Measurements from ENCODE around the gene MITD1. TPM values are rescaled to one million over a fixed set of nuclear protein-coding genes. Genes with fewer than 3 reads are reported as not detected.
"Not testable (repeated sequence)": the region's sequence is repeated elsewhere in the genome, so short reads cannot be mapped to it uniquely, and the experiment has no call there.

Gene MITD1
- total and polyA plus RNA-seq, 2 donors = 31.6 to 32.1 TPM

- Histone ChIP-seq H3K4me3 (ENCODE audit: low read depth, low read length) (peak overlapping the region; percentile 64), H3K4me1 (ENCODE audit: insufficient read depth) (no peaks in the 10 kb centered on the region), H3K27ac (ENCODE audit: low read depth) (peak overlapping the region; percentile 38), H3K36me3 (ENCODE audit: insufficient read depth) (no peaks in the 10 kb centered on the region)
- WGBS = under 1% methylated on average over 21 of the region's 21 CpGs
- DNase-seq (ENCODE audit: extremely low spot score) = no peak
Observed at GRCh38 chr2:99140860-99141109, 40.1 kb downstream of the MITD1 start.

- 25% methylated on average over 17 of the region's 17 CpGs for WGBS
- no peaks in the 10 kb centered on the region for H3K36me3 ChIP-seq (ENCODE audit: insufficient read depth)
- H3K4me3 ChIP-seq (ENCODE audit: low read depth, low read length) = peak overlapping the region; percentile 64
- no peaks in the 10 kb centered on the region for H3K4me1 ChIP-seq (ENCODE audit: insufficient read depth)
- peak overlapping the region; percentile 38 for H3K27ac ChIP-seq (ENCODE audit: low read depth)
- no peak for DNase-seq (ENCODE audit: extremely low spot score)
Observed at GRCh38 chr2:99140056-99140859, 40.6 kb downstream of the MITD1 start.

GRCh38 chr2:99139003-99139402 is 41.9 kb downstream of the MITD1 start:
- 98% methylated on average over 4 of the region's 4 CpGs for WGBS
- H3K27ac ChIP-seq (ENCODE audit: low read depth) = no peak overlapping the region
- DNase-seq (ENCODE audit: extremely low spot score) = no peak
- no peaks in the 10 kb centered on the region for H3K36me3 ChIP-seq (ENCODE audit: insufficient read depth)
- H3K4me3 ChIP-seq (ENCODE audit: low read depth, low read length) = no peak overlapping the region
- H3K4me1 ChIP-seq (ENCODE audit: insufficient read depth) = no peaks in the 10 kb centered on the region

GRCh38 chr2:99135044-99135556 is 45.8 kb downstream of the MITD1 start:
- H3K36me3 ChIP-seq (ENCODE audit: insufficient read depth); H3K4me1 ChIP-seq (ENCODE audit: insufficient read depth); H3K4me3 ChIP-seq (ENCODE audit: low read depth, low read length); H3K27ac ChIP-seq (ENCODE audit: low read depth); DNase-seq (ENCODE audit: extremely low spot score): not testable (repeated sequence)
- 90% methylated on average over 2 of the region's 2 CpGs for WGBS

GRCh38 chr2:99127981-99128380 is 52.9 kb downstream of the MITD1 start:
- H3K36me3 ChIP-seq (ENCODE audit: insufficient read depth) = no peaks in the 10 kb centered on the region
- no peak overlapping the region for H3K27ac ChIP-seq (ENCODE audit: low read depth)
- 84% methylated on average over 2 of the region's 2 CpGs for WGBS
- H3K4me3 ChIP-seq (ENCODE audit: low read depth, low read length) = no peak overlapping the region
- no peaks in the 10 kb centered on the region for H3K4me1 ChIP-seq (ENCODE audit: insufficient read depth)
- no peak for DNase-seq (ENCODE audit: extremely low spot score)

Small RNAs within 50 kb of the gene (small RNA-seq; reads per million reads assigned to genes)
- not detected for gene AC092587.1

Other genes with a start within 250 kb of the MITD1 start
- 2.4 TPM for gene CRACDL, start 244.8 kb downstream of the MITD1 start, total RNA-seq
- gene CRACDL, start 244.8 kb downstream of the MITD1 start, polyA plus RNA-seq = 6.2 TPM
- gene C2orf15, start 39.4 kb downstream of the MITD1 start, total RNA-seq = 1.5 TPM
- 0.60 TPM for gene C2orf15, start 39.4 kb downstream of the MITD1 start, polyA plus RNA-seq
- 12.2 TPM for gene TSGA10, start 26.1 kb downstream of the MITD1 start, total RNA-seq
- 2.5 TPM for gene TSGA10, start 26.1 kb downstream of the MITD1 start, polyA plus RNA-seq
- gene LIPT1, start 26.1 kb downstream of the MITD1 start, total RNA-seq = 13.6 TPM
- gene LIPT1, start 26.1 kb downstream of the MITD1 start, polyA plus RNA-seq = 9.0 TPM
- 46.3 TPM for gene MRPL30, start 126 bp upstream of the MITD1 start, total RNA-seq
- gene MRPL30, start 126 bp upstream of the MITD1 start, polyA plus RNA-seq = 17.9 TPM
- not detected for gene LYG2, start 74.6 kb upstream of the MITD1 start, total RNA-seq
- gene LYG2, start 74.6 kb upstream of the MITD1 start, polyA plus RNA-seq = not detected
- 0.79 TPM for gene LYG1, start 120.1 kb upstream of the MITD1 start, total RNA-seq
- 1.5 TPM for gene LYG1, start 120.1 kb upstream of the MITD1 start, polyA plus RNA-seq
- 59.1 TPM for gene TXNDC9, start 155.3 kb upstream of the MITD1 start, total RNA-seq
- 20.5 TPM for gene TXNDC9, start 155.3 kb upstream of the MITD1 start, polyA plus RNA-seq
- 30.5 TPM for gene EIF5B, start 156.3 kb upstream of the MITD1 start, total RNA-seq
- gene EIF5B, start 156.3 kb upstream of the MITD1 start, polyA plus RNA-seq = 28.9 TPM